ENCODE measurements around the gene PSEN2.

The PSEN2 gene

DNA sequence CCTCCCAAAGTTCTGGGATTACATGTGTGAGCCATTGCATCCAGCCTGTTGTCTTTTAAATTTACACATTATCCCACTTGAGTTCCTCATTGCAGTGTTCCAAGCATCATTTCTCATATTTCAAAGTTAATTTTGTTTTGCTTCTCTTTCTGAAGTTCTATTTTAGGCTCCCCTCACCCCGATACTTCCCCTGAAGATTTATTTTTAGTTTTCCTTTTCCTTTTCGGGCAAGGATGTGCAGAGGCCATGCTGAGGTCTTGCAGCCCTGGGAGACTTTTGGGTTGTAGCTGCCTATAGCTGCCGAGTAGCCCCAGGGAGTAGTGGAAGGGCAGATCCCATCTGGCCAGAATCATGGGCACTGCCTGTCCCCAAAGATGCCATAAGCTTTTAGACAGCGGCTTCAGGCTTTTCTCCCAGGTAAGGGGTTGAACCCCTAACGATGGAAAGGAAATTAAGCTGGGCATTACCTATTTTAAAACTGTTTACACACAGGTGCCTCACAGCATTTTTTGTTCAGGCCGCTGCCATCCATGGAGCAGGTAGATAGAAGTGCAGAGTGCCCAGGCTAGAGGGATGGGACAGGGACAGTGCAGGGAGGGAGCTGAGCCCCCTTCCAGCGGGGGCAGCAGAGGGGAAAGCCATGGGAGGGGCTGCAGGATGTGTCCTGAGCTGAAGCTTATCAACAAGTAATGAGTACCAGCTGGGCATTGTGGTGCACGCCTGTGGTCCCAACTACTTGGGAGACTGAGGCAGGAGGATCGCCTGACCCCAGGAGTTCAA lies 15.9 kb downstream of the PSEN2 start:
- no peak for DNase-seq (ENCODE audit: low read depth in 2 of 2)

GRCh38 chr1:226887006-226887405 lies 16.6 kb downstream of the PSEN2 start:
- DNase-seq (ENCODE audit: low read depth in 2 of 2), result no peak

GRCh38 chr1:226888021-226888420 lies 17.6 kb downstream of the PSEN2 start:
- DNase-seq (ENCODE audit: low read depth in 2 of 2), result no peak

GRCh38 chr1:226888816-226889215 lies 18.4 kb downstream of the PSEN2 start:
- DNase-seq (ENCODE audit: low read depth in 2 of 2), result no peak

DNA sequence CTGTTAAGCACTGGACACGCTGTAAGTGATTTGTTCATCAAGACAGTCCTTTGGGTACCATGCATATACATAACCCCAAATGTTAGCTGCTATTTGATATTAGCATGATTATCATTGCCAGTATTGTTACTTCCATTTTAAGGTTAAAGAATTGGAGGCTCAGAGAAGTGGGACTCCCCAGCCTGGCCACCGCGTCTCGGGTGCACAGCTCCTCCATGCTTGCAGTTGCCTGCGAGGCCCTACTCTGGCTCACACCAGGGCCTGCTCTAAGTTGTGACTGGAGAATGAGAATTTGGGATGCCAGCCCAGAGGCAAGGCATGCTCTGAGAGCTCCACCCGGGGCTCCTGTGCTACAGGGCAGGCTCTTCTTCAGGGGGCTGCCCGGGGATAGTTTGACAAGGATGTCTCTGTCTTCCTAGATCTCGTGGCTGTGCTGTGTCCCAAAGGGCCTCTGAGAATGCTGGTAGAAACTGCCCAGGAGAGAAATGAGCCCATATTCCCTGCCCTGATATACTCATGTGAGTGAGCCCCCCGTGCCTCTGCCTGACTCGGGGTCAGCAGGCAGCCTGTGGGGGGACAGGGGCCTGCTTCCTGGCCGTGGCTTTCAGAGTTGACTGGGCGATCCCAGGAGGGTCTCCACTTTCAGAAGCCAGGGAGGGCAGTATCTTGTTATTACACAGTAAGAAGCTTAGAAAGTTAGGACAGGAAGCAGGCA lies 19.4 kb downstream of the PSEN2 start:
- DNase-seq (ENCODE audit: low read depth in 2 of 2), result no peak

- no peak for DNase-seq (ENCODE audit: low read depth in 2 of 2)
Measured at GRCh38 chr1:226890331-226891108, 20.1 kb downstream of the PSEN2 start.

DNA sequence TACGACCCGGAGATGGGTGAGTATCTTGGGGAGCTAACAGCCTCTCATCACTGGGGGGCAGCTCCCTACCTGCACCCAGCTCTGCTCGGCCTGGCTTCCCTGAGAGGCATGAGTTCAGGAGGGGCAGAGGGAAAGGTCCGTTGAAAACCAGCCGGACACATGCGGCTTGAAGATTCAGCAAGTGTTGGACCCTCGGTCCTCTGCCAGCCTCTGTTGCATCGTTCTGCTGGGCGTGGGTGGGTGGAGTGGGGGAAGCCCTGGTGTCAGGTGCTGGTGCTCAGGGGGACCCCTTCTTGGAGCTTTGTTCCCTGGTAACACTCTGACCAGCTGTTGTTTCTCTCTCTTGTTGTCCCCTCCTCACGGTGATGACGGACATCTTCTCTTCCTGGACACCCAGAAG lies 20.9 kb downstream of the PSEN2 start:
- no peak for DNase-seq (ENCODE audit: low read depth in 2 of 2)

DNA sequence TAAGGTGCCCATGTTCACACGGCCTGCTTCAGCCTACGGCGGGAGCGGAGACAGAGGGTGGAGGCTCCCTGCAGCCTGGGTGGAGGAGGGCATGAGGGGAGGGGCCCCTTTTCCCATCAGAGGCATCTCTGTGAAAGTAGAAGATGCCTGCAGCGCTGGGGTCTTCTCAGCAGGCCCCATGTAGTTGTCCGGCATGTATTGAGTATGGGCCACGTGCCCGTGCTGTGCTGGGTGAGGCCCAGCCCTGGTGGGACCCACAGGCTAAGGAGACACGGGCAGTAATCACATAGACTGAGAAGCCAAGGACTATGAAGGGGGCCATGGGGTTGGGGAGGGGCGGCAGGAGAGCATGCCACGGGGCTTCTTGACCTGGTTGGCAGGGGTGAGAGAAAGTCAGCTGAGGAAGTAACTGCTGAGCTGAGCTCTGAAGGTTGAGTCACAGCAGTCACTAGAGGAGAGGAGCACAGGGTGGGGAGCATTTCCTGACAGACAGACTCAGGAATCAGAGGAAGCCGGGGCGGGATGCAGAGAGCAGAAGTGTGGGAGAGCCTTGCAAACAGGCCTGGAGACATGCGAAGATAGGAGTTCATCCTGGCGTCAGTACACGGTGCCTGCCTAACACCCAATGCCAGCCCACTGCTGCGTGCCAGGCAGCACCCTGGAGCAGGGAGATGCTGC lies 21.6 kb downstream of the PSEN2 start:
- no peak for DNase-seq (ENCODE audit: low read depth in 2 of 2)

DNA sequence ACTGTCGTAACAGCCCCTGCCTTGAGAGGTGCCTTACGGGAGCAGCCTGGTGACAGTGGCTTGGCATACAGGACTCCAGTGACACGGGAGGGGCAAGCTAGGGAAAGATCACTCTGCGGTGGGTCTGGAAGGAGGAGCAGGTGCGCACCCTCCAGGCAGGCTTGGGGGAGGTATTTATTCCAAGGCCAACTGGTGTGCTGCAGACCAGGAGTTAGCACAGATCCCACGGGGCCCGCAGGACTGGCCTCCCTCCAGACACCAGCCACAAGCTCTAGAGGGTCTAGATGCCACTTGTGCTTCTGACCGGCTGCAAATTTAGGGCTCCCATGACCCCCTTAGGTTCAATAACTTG lies 22.1 kb downstream of the PSEN2 start:
- no peak for DNase-seq (ENCODE audit: low read depth in 2 of 2)

DNA sequence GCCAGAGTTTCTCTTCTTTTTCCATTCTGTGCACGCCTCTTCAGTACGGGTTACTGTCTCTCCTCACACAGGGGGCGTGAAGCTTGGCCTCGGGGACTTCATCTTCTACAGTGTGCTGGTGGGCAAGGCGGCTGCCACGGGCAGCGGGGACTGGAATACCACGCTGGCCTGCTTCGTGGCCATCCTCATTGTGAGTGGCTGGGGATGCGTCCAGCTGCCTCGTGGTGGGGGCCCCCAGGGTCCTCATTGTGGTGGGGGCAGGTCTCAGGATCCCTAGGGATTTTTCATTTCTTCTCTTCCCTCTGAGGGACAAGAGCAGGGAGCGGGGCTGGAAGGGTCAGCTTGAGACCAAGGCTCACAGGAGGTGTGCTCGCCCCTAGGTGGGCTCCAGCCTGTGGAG lies 23.5 kb downstream of the PSEN2 start:
- DNase-seq (ENCODE audit: low read depth in 2 of 2), result no peak

- DNase-seq (ENCODE audit: low read depth in 2 of 2), result no peak
Measured at GRCh38 chr1:226894826-226895225, 24.4 kb downstream of the PSEN2 start.

GRCh38 chr1:226895644-226896043 lies 25.2 kb downstream of the PSEN2 start:
- no peak for DNase-seq (ENCODE audit: low read depth in 2 of 2)

DNA sequence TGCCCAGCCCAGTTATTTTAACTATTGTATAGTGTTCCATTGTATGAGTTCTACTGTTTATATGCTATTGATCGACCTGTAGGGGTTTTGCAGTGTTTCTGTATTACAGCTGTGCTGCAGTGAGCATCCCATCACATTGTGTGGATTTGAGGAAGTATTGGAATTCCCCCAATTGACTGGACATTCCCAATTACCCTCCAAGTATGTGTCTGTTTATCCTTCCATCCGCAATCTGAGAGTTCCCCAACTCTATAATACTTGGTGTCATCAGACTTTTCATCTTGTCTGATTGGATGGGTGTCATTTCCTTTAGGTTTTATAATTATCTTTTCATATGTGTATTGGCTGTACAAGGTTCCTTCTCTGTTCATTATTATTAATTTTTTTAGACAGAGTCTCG lies 27.8 kb downstream of the PSEN2 start:
- DNase-seq (ENCODE audit: low read depth in 2 of 2), result no peak

- DNase-seq (ENCODE audit: low read depth in 2 of 2), result no peak
Measured at GRCh38 chr1:226901421-226901820, 31.0 kb downstream of the PSEN2 start.

GRCh38 chr1:226902601-226903000 lies 32.2 kb downstream of the PSEN2 start:
- DNase-seq (ENCODE audit: low read depth in 2 of 2), result no peak

- no peak for DNase-seq (ENCODE audit: low read depth in 2 of 2)
Measured at GRCh38 chr1:226903819-226904716, 33.7 kb downstream of the PSEN2 start.

- DNase-seq (ENCODE audit: low read depth in 2 of 2), result no peak
Measured at GRCh38 chr1:226904772-226905171, 34.4 kb downstream of the PSEN2 start.

DNA sequence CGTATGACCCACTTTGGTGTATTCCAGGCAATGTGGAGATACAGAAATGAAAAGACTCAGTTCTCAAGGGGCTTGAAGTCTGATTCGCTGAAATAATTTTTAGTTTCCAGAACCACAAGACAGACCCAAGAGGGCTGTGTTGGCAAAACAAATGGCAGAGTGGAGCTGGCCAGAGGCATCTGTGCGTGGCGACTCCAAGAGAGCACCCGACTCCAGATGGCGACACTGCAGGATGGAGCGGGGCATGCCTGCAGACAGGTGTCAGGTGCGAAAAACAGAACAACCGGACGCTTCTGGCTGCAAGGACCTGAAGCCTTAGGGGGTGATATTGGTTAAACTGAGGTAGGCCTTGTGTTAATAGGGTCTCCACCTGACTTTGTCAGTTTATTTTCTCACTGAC lies 38.0 kb downstream of the PSEN2 start:
- no peak for DNase-seq (ENCODE audit: low read depth in 2 of 2)

GRCh38 chr1:226908913-226909312 lies 38.5 kb downstream of the PSEN2 start:
- DNase-seq (ENCODE audit: low read depth in 2 of 2), result no peak

GRCh38 chr1:226912587-226913176 lies 42.3 kb downstream of the PSEN2 start:
- peak; percentile 15 to 17 for DNase-seq (ENCODE audit: low read depth in 2 of 2)

GRCh38 chr1:226915672-226915995 lies 45.2 kb downstream of the PSEN2 start:
- DNase-seq (ENCODE audit: low read depth in 2 of 2), result no peak

Data from stimulated activated CD4-positive, alpha-beta T cell treated with anti-CD3 and anti-CD28 coated beads, Interleukin-4, amount 100 ng/mL, for 48 hours (primary cell).